ENCODE data around the gene SERTAD3.
A peak's percentile ranks its signal among the peaks of the same experiment; 100 is the strongest.

The SERTAD3 gene

DNA sequence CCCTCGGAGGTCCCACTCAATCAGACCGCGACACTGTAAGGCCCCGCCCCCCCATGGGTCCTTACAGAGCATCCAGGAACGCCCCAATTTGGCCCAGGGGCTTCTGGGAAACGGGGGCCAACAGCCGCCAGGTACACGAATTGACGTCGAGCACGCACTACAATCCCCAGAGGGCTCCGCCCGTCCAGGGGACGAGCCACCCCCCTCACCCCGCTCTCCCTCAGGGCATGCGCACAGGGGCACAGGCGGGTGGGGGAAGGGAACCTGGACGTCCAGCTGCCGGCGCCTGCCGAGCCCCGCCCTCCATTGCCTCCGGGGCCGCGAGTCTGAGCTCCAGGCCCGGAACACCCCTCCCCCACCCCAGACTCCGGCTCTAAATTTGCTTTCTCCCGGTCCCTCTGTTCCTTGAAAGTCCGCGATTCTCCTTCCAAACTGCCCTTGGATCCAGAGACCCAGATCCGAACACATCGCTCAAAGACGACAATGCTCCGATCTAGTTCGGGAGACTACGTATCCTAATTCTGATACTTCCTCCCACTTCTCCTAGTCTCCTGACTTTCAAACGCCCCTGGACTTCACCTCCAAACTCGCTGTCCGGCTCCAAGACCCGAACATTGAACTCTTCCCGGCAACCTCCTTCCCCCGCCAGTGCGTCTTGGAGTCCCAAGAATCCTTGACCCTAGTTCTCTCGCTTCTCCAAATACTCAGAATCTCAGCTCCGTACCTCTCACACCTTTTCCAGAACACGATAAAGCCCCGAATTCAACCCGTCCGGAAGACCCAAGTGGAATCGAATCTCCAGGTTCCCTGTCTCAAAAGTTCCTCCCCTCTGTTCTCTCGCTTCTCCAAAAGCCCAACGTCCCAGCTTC lies 770 bp downstream of the SERTAD3 start:
- Histone ChIP-seq H3K79me2 (ENCODE audit: insufficient read depth, low read length) (peaks cover 20% of the 10 kb centered on the region), H3K27me3 (ENCODE audit: insufficient read depth, low read length, poor library complexity) (no peaks in the 10 kb centered on the region), H2AFZ (ENCODE audit: low read depth, low read length) (peak overlapping the region; percentile 77), H3K4me2 (ENCODE audit: insufficient read depth, low read length) (peak overlapping the region; percentile 77), H3K9ac (ENCODE audit: low read depth, low read length) (peak overlapping the region; percentile 66), H4K20me1 (ENCODE audit: insufficient read depth, low read length) (no peaks in the 10 kb centered on the region), H3K27ac (ENCODE audit: low read length) (peak overlapping the region; percentile 78), H3K4me1 (ENCODE audit: insufficient read depth, low read length) (peaks cover 18% of the 10 kb centered on the region), H3K36me3 (ENCODE audit: insufficient read depth, low read length) (peaks cover 13% of the 10 kb centered on the region), H3K4me3 (ENCODE audit: low read depth in 1 of 2, low read length in 2 of 2) (peak overlapping the region; percentile 61 to 76), H3K9me3 (ENCODE audit: insufficient read depth, low read length, severe bottlenecking) (no peaks in the 10 kb centered on the region)
- TF ChIP-seq, protein P1, sequence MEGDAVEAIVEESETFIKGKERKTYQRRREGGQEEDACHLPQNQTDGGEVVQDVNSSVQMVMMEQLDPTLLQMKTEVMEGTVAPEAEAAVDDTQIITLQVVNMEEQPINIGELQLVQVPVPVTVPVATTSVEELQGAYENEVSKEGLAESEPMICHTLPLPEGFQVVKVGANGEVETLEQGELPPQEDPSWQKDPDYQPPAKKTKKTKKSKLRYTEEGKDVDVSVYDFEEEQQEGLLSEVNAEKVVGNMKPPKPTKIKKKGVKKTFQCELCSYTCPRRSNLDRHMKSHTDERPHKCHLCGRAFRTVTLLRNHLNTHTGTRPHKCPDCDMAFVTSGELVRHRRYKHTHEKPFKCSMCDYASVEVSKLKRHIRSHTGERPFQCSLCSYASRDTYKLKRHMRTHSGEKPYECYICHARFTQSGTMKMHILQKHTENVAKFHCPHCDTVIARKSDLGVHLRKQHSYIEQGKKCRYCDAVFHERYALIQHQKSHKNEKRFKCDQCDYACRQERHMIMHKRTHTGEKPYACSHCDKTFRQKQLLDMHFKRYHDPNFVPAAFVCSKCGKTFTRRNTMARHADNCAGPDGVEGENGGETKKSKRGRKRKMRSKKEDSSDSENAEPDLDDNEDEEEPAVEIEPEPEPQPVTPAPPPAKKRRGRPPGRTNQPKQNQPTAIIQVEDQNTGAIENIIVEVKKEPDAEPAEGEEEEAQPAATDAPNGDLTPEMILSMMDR (IDR thresholded peaks at IDR 0.05; ENCODE audit: borderline replicate concordance, extremely low read depth, low read length, poor library complexity, severe bottlenecking), result no peak
- TF ChIP-seq EZH2 (IDR thresholded peaks at IDR 0.05; ENCODE audit: borderline replicate concordance, low read depth, low read length, severe bottlenecking), result no peak
- DNase-seq, result peak; percentile 100
- peak; percentile 78 for ATAC-seq (ENCODE audit: insufficient read depth, low read depth)

GRCh38 chr19:40442328-40443130 lies 1.6 kb downstream of the SERTAD3 start:
- H3K4me1 ChIP-seq (ENCODE audit: insufficient read depth, low read length), result peaks cover 18% of the 10 kb centered on the region
- H4K20me1 ChIP-seq (ENCODE audit: insufficient read depth, low read length), result no peaks in the 10 kb centered on the region
- H3K9me3 ChIP-seq (ENCODE audit: insufficient read depth, low read length, severe bottlenecking), result no peaks in the 10 kb centered on the region
- peak overlapping the region; percentile 77 for H3K4me2 ChIP-seq (ENCODE audit: insufficient read depth, low read length)
- H3K36me3 ChIP-seq (ENCODE audit: insufficient read depth, low read length), result peaks cover 13% of the 10 kb centered on the region
- TF ChIP-seq EZH2 (IDR thresholded peaks at IDR 0.05; ENCODE audit: borderline replicate concordance, low read depth, low read length, severe bottlenecking), result no peak
- TF ChIP-seq, protein P1 (IDR thresholded peaks at IDR 0.05; ENCODE audit: borderline replicate concordance, extremely low read depth, low read length, poor library complexity, severe bottlenecking), result no peak
- peak overlapping the region; percentile 16 to 76; a peak in 3 of 4 replicates for H3K4me3 ChIP-seq (ENCODE audit: low read depth in 1 of 2, low read length in 2 of 2)
- H2AFZ ChIP-seq (ENCODE audit: low read depth, low read length), result peak overlapping the region; percentile 62
- peaks cover 20% of the 10 kb centered on the region for H3K79me2 ChIP-seq (ENCODE audit: insufficient read depth, low read length)
- no peaks in the 10 kb centered on the region for H3K27me3 ChIP-seq (ENCODE audit: insufficient read depth, low read length, poor library complexity)
- ATAC-seq (ENCODE audit: insufficient read depth, low read depth) (no peak), DNase-seq (peak; percentile 43)
- H3K27ac ChIP-seq (ENCODE audit: low read length), result peak overlapping the region; percentile 73
- H3K9ac ChIP-seq (ENCODE audit: low read depth, low read length), result peak overlapping the region; percentile 57

DNA sequence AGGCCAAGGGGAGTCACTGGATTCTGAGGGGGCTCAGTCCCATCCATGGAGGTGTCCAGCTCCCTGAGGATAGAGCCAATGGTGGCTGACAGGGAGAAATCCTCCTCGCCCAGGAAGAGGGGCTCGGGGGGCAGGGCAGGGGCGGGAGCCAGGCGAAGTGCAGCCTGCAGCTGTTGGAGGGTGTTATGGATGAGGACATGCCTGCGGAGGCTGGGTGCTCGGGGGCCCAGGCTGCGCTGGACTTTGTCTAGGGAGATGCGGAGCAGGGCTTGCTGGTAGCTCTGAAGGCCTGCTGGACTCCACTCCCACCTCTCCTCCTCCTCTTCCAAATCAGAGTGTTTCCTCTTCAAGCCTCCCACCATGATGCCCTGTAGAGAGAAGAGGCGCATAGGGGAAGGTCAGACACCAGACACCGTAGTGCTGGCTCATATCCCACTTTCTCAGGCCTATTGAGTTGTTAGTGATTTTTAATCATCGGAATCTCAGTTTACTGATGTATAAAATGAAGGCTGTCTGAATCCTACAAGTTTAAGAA lies 2.3 kb downstream of the SERTAD3 start:
- DNase-seq (no peak), ATAC-seq (ENCODE audit: insufficient read depth, low read depth) (no peak)
- H3K4me1 ChIP-seq (ENCODE audit: insufficient read depth, low read length), result peaks cover 18% of the 10 kb centered on the region
- no peaks in the 10 kb centered on the region for H3K9me3 ChIP-seq (ENCODE audit: insufficient read depth, low read length, severe bottlenecking)
- H3K79me2 ChIP-seq (ENCODE audit: insufficient read depth, low read length), result peaks cover 20% of the 10 kb centered on the region
- TF ChIP-seq, protein P1 (IDR thresholded peaks at IDR 0.05; ENCODE audit: borderline replicate concordance, extremely low read depth, low read length, poor library complexity, severe bottlenecking), result no peak
- TF ChIP-seq EZH2 (IDR thresholded peaks at IDR 0.05; ENCODE audit: borderline replicate concordance, low read depth, low read length, severe bottlenecking), result no peak
- no peaks in the 10 kb centered on the region for H4K20me1 ChIP-seq (ENCODE audit: insufficient read depth, low read length)
- no peak overlapping the region for H3K4me3 ChIP-seq (ENCODE audit: low read depth in 1 of 2, low read length in 2 of 2)
- peak overlapping the region; percentile 57; the same call in 1 of the 2 replicates for H3K9ac ChIP-seq (ENCODE audit: low read depth, low read length)
- peaks cover 13% of the 10 kb centered on the region for H3K36me3 ChIP-seq (ENCODE audit: insufficient read depth, low read length)
- H2AFZ ChIP-seq (ENCODE audit: low read depth, low read length), result 0 out of 2 replicates have a peak overlapping the region, but pooled peaks have one; percentile 62
- H3K27me3 ChIP-seq (ENCODE audit: insufficient read depth, low read length, poor library complexity), result no peaks in the 10 kb centered on the region
- peak overlapping the region; percentile 77 for H3K4me2 ChIP-seq (ENCODE audit: insufficient read depth, low read length)
- H3K27ac ChIP-seq (ENCODE audit: low read length), result peak overlapping the region; percentile 73; the same call in 1 of the 2 replicates
